HG03469 (cell line): ENCODE results near the gene GADL1.

Source experiments
- ATAC-seq: cut with Tn5 transposase; IDR thresholded peaks from one replicate; pipeline ENCODE4 v1.9.1; 2021; ENCODE audit warnings: mild to moderate bottlenecking, moderate library complexity, moderate number of reproducible peaks; ENCODE audit not compliant: unreplicated experiment

Gene GADL1

DNA sequence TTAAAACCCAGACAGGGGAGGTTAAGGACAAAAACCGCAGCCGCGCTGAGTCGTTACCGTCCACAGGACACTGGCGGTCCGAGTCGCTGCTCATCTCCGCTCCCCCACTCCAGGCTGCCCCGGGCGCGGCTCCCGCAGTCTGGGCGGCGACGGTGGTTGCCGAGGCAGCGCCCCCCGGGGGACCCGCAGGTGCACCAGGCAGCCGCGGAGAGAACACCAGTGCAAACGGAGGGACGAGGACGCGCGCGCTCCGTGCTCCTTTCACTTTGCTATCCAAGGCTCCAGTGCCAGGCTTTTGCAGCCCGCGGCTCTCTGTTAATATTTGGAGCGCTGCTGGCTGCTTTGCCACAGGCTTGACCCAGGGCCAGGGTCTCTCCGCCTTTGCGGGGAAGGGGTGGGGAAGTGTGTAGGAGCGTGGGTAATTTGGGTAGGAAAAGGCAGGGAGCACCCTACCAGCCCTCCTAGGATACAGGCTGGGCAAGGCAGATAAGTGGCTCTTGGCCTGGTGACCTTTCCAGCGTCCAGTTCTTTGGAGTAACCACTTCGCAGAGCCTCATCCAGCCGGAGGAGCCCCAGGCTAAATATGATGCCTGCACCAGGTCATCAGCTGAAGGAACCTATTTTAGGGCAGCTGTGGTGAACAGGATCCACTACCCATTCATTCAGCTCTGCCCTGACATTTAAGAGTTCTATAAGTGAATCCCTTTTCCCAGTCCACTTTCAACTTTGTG, at the start of gene GADL1:
TSS of gene GADL1 (minus strand) at position 141 of the 731 bp plus-strand sequence. CDS start at position 94, 47 bp downstream.
- ATAC-seq = no peak

DNA sequence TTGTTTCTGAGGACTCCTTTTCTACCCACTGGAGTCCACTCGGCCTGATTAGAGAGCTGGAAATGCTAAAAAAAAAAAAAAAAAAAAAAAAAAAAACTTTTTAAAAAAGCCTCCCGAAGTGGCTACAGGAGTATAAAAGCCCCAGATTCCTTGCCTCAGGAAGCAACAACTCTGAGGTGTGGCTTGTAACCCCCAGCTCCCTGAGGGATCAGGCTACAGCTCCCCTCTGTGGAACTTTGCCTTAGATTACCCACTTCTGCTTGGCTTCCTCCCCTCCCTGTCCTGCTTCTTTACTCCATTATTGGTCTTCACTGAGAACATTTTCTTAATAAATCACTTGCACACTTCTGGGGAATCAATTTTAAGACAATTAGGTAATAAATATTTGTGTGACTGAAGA, 49.7 kb upstream of the GADL1 start:
- no peak for ATAC-seq

DNA sequence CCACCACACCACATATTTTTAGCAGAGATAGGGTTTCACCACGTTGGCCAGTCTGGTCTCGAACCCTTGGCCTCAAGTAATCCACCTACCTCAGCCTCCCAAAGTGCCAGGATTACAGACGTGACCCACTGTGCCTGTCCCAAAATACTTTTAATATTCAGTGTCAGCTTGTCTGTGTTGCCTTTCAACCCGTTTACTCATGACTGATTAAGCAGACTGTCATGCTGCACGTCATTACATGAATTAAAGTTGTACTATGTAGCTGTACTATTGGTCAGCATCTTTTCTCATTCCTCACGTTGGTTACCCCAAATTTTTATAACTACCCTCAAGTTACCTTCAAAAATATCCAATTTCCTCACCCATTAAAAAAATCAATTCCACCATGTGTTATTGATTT, 48.7 kb upstream of the GADL1 start:
- ATAC-seq = no peak

DNA sequence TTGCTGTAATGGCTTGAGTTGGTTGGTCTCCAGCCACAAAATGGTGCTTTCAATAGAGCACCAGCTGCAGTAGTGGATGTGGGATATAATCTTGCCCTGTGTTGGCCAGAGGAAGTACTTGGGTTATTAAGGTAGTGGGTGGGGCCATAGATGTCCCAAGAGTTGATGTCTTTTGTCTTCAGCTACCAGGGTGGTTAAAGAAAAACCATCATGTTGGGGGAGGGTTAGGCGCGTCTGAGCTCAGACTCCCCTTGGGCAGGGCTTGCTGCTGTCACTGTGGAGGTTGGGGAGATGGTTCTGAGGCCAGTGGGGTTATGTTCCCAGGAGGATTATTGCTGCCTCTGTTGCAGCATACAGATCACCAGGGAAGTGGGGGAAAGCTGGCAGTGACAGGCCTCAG, 46.9 kb upstream of the GADL1 start:
- ATAC-seq = no peak

DNA sequence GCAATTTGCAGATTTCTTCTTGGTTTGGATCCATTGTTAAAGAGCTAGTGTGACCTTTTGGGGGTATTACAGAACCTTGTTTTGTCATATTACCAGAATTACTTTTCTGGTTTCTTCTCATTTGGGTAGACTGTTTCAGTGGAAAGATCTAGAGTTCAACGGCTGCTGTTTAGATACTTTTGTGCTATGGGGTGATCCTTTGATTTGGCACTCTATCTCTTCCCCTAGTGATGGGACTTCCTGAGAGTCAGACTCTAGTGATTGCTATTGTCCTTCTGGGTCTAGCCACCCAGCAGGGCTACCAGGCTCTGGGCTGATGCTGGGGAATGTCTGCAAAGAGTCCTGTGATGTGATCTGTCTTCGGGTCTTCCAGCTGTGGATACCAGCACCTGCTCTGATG, 46.3 kb upstream of the GADL1 start:
- ATAC-seq = no peak

DNA sequence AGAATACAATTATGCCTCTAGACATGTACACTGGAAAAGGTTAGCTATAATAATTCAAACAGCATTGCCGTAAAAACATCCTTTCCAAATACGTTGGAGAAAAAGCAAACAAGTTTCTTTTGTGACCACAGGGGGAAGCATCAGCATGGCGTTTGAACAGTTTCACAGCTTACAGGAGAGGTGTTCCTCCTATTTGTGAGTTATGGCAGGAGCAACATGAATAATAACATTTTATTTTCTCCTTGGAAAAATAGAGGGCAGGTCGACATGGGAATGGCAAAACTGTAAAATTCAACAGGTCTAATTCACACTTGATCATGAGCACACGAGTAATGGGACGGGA, 39.7 kb upstream of the GADL1 start:
- ATAC-seq = no peak

- ATAC-seq = no peak
Observed at GRCh38 chr3:30933478-30934207, 39.2 kb upstream of the GADL1 start.

- no peak for ATAC-seq
Observed at GRCh38 chr3:30932513-30933098, 38.1 kb upstream of the GADL1 start.

DNA sequence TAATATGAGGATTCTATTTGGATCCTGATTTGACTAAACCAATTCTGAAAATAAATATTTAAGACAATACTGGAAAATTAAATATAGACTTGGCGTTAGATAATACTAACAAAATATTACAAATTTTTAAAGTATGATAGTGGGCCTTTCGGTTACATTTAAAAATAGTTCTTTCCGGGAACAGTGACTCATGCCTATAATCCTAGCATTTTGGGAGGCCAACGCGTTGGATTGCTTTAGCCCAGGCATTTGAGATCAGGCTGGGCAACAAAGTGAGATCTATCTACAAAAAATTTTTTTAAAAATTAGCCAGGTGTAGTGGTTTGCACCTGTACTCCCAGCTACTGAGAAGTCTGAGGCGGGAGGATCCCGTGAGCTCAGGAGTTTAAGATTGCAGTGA, 30.3 kb upstream of the GADL1 start:
- ATAC-seq = no peak

GRCh38 chr3:30919564-30919963, 25.1 kb upstream of the GADL1 start:
- no peak for ATAC-seq

- no peak for ATAC-seq
Observed at GRCh38 chr3:30918761-30919160, 24.3 kb upstream of the GADL1 start.

DNA sequence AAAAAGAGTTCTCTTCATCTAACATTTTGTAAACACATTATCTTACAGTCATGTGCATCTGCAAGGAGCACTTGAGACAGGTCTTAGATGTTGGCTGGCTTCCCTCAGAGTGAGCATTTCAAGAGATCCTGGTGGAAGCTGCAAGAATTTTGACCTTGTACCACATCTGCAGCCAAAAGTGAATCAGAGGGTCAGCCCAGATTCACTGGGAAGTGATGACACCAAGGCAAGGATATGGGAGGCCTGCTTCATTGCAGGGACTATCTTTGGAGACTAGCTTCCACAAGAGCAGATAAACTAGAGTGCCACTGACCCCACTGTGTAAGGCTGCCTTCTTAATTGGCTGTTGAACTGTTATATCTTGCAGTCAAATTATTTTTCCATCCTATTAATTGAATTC, 21.3 kb upstream of the GADL1 start:
- ATAC-seq = no peak

DNA sequence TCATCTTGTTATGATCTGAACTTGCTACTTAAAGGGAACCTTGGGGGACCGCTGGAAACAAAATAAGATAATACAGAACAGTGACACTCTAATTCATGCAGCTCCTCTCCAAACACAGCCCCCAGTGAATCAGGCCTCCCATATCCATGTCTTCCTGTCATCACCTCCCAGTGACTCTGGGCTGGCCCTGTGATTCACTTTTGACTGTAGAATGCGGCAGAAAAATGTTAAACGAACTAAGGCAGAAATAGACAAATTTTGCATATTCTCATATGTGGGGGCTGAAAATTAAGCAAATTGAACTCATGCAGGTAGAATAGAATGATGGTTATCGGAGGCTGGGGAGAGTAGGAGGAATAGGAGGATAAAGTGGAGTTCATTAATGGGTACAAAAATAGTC, 20.2 kb upstream of the GADL1 start:
- ATAC-seq = no peak

GRCh38 chr3:30913176-30913575, 18.7 kb upstream of the GADL1 start:
- no peak for ATAC-seq

DNA sequence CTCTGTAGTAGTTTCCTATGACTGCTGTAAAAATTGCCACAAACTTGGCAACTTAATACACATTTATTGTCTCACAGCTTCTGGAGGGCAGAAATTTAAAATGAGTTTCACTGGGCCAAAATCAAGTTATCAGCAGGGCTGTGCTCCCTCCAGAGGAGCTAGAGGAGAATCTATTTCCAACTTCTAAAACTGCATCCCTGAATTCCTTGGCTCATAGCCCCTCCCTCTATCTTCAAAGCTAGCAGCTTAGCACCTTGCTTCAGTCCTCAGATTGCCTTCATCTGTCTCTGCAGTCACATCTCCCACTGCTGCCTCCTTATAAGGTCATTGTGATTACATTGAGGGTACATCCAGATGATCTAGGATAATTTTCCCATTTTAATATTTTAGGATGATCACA, 17.8 kb upstream of the GADL1 start:
- no peak for ATAC-seq

GRCh38 chr3:30908456-30909037, 14.1 kb upstream of the GADL1 start:
- no peak for ATAC-seq

DNA sequence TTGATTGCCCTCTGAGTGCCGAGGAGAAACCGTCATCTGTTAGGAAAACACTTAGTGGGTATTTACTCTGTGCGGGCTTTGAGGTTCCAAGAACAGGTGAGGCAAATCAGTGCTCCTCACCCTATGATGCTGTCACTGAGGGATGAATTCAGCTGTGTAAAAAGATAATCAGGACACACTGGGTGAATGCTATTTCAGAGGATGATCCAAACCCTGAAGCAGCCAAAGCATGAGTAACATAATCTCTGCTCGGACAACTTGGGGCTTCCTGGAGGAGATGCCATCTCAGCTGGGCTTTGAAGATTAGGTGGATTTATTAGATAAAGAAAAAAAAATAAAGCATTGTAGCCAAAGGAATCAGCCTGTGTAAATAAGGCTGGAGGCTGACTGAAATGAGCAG, 10.5 kb upstream of the GADL1 start:
- no peak for ATAC-seq

DNA sequence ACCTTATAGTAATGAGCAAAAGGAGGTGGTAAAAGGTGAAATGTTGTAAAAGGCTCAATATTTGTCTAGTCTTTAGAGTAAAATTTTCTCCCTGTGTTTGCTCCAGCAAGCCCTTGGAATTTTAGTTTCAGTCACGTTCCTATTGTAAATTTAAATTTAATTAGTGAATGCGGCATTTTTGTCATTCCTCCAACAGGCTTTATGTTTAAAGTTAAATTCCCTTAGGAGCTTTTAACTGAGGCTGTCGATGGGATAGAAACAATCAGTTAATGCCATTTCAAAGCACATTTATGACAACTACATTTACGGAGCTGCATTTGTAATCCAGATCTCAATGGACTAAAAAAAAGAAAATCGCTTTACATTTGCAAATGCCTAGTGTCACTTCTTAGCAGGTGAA, 868 bp upstream of the GADL1 start:
- no peak for ATAC-seq

GRCh38 chr3:30893678-30894325, 659 bp downstream of the GADL1 start:
- ATAC-seq = no peak

- ATAC-seq = no peak
Observed at GRCh38 chr3:30890907-30891306, 3.6 kb downstream of the GADL1 start.

DNA sequence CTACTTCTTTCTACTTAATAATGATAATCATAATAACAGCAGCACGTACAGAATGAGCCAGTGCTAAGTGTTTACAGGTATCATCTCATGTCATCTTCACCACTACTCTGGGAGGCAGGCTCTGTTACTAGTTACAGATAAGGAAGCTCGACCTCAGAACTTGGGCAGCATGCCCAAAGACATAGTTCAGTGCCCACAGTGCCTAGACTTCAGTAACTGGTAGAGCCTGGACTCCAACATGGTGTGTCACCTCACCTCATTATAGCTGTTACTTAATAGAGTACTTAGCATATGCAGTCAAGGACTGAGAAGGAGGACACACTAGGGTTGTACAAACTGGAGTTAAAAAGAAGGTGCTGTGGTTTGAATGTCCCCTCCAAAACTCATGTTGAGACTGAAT, 7.6 kb downstream of the GADL1 start:
- ATAC-seq = no peak
